ENCODE results near the gene GPA33.

GPA33 gene
- long read RNA-seq: 0 reads

GRCh38 chr1:167090314-167090942, at the start of gene GPA33:
TSS of gene GPA33 (minus strand) at chr1:167090377. CDS start at chr1:167090287, 90 bp downstream.
- peak; percentile 94 for TF ChIP-seq SPI1 (IDR thresholded peaks at IDR 0.05; ENCODE audit: borderline replicate concordance, low read depth)
- TF ChIP-seq, protein P1, sequence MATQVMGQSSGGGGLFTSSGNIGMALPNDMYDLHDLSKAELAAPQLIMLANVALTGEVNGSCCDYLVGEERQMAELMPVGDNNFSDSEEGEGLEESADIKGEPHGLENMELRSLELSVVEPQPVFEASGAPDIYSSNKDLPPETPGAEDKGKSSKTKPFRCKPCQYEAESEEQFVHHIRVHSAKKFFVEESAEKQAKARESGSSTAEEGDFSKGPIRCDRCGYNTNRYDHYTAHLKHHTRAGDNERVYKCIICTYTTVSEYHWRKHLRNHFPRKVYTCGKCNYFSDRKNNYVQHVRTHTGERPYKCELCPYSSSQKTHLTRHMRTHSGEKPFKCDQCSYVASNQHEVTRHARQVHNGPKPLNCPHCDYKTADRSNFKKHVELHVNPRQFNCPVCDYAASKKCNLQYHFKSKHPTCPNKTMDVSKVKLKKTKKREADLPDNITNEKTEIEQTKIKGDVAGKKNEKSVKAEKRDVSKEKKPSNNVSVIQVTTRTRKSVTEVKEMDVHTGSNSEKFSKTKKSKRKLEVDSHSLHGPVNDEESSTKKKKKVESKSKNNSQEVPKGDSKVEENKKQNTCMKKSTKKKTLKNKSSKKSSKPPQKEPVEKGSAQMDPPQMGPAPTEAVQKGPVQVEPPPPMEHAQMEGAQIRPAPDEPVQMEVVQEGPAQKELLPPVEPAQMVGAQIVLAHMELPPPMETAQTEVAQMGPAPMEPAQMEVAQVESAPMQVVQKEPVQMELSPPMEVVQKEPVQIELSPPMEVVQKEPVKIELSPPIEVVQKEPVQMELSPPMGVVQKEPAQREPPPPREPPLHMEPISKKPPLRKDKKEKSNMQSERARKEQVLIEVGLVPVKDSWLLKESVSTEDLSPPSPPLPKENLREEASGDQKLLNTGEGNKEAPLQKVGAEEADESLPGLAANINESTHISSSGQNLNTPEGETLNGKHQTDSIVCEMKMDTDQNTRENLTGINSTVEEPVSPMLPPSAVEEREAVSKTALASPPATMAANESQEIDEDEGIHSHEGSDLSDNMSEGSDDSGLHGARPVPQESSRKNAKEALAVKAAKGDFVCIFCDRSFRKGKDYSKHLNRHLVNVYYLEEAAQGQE (IDR thresholded peaks at IDR 0.05; ENCODE audit: insufficient replicate concordance, low read depth): no peak
- no peak within 1 kb of the TSS for H3K4me3 ChIP-seq (replicated peaks; ENCODE audit: insufficient read depth, low read length)
- H3K27me3 ChIP-seq (ENCODE audit: insufficient read depth, poor library complexity, severe bottlenecking): no peaks in the 10 kb centered on the region
- DNase-seq (ENCODE audit: low read depth in 1 of 2, low spot score in 1 of 2): peak in 1 of 2 experiments; percentile 76
- peak within 1 kb of the TSS; percentile 51 for H3K27ac ChIP-seq (replicated peaks)

DNA sequence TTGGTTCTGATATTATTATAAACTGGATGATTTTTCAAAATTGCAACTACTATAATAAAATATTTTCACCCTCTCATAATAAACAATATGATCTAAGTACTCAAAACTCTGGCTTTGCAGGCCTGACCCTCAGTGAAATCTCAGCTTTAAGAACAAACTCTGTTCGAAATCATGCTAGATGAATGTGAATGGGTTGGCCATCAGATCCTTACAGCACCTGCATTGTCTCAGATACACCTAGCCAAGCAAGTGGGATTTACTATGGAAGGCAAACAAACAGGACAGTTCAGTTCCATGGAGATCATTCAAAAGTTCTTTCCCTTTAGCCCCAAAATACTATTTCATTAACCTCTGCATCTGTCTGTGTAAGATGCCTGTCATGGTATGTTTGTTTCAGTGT, 48.5 kb upstream of the GPA33 start:
- Histone ChIP-seq H3K27ac (replicated peaks) (no peak overlapping the region), H3K27me3 (ENCODE audit: insufficient read depth, poor library complexity, severe bottlenecking) (no peaks in the 10 kb centered on the region), H3K4me3 (replicated peaks; ENCODE audit: insufficient read depth, low read length) (no peak overlapping the region)
- TF ChIP-seq, protein P2, sequence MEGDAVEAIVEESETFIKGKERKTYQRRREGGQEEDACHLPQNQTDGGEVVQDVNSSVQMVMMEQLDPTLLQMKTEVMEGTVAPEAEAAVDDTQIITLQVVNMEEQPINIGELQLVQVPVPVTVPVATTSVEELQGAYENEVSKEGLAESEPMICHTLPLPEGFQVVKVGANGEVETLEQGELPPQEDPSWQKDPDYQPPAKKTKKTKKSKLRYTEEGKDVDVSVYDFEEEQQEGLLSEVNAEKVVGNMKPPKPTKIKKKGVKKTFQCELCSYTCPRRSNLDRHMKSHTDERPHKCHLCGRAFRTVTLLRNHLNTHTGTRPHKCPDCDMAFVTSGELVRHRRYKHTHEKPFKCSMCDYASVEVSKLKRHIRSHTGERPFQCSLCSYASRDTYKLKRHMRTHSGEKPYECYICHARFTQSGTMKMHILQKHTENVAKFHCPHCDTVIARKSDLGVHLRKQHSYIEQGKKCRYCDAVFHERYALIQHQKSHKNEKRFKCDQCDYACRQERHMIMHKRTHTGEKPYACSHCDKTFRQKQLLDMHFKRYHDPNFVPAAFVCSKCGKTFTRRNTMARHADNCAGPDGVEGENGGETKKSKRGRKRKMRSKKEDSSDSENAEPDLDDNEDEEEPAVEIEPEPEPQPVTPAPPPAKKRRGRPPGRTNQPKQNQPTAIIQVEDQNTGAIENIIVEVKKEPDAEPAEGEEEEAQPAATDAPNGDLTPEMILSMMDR (IDR thresholded peaks at IDR 0.05; ENCODE audit: insufficient read depth, low read length): no peak
- TF ChIP-seq SPI1 (IDR thresholded peaks at IDR 0.05; ENCODE audit: borderline replicate concordance, low read depth): no peak
- TF ChIP-seq, protein P1 (IDR thresholded peaks at IDR 0.05; ENCODE audit: insufficient replicate concordance, low read depth): no peak
- no peak for TF ChIP-seq GABPA (IDR thresholded peaks at IDR 0.05; ENCODE audit: low read depth)
- TF ChIP-seq POLR2AphosphoS5 (IDR thresholded peaks at IDR 0.05; ENCODE audit: low read depth): no peak
- DNase-seq (ENCODE audit: low read depth in 1 of 2, low spot score in 1 of 2): no peak

GRCh38 chr1:167137793-167138510, 47.8 kb upstream of the GPA33 start:
- no peak for DNase-seq (ENCODE audit: low read depth in 1 of 2, low spot score in 1 of 2)
- no peaks in the 10 kb centered on the region for H3K27me3 ChIP-seq (ENCODE audit: insufficient read depth, poor library complexity, severe bottlenecking)
- H3K4me3 ChIP-seq (replicated peaks; ENCODE audit: insufficient read depth, low read length): no peak overlapping the region
- TF ChIP-seq SPI1 (IDR thresholded peaks at IDR 0.05; ENCODE audit: borderline replicate concordance, low read depth) (no peak), GABPA (IDR thresholded peaks at IDR 0.05; ENCODE audit: low read depth) (no peak)
- TF ChIP-seq, protein P2 (IDR thresholded peaks at IDR 0.05; ENCODE audit: insufficient read depth, low read length): no peak
- no peak overlapping the region for H3K27ac ChIP-seq (replicated peaks)

- H3K27ac ChIP-seq (replicated peaks): no peak overlapping the region
- DNase-seq (ENCODE audit: low read depth in 1 of 2, low spot score in 1 of 2): no peak
- H3K4me3 ChIP-seq (replicated peaks; ENCODE audit: insufficient read depth, low read length): no peak overlapping the region
- H3K27me3 ChIP-seq (ENCODE audit: insufficient read depth, poor library complexity, severe bottlenecking): no peaks in the 10 kb centered on the region
- TF ChIP-seq SPI1 (IDR thresholded peaks at IDR 0.05; ENCODE audit: borderline replicate concordance, low read depth) (no peak), POLR2AphosphoS5 (IDR thresholded peaks at IDR 0.05; ENCODE audit: low read depth) (no peak)
Observed at GRCh38 chr1:167137332-167137781, 47.2 kb upstream of the GPA33 start.

Measured in HL-60 (cell line).